GM12878 (cell line): ENCODE data around the gene DDX20. TPM values are rescaled to one million over a fixed set of nuclear protein-coding genes. Genes with fewer than 3 reads are reported as not detected.

Experiments used
- ATAC-seq: fragments of 200-7000 bp; cut with Tn5 transposase; 3 replicates; pipeline ENCODE4 v1.9.1; 2020; ENCODE audit warnings: mild to moderate bottlenecking, moderate library complexity
- BruUV-seq: library from RNA; stranded (reverse); fragments of 400-500 nt; replicated peaks from 2 replicates; lab custom pipeline; 2021; lab: Mats Ljungman, UMichigan
- CTCF ChIA-PET: fragments of 300-600 bp; sonication (Branson Sonifier 250); formaldehyde crosslinking; extraction: SDS; loops from one replicate; lab custom pipeline; 2021; ENCODE audit warnings: inconsistent platforms; lab: Yijun Ruan, JAX
- POLR2A ChIA-PET: fragments of 350-600 bp; formaldehyde crosslinking; extraction: SDS; loops from one replicate; lab custom pipeline; 2021; ENCODE audit warnings: inconsistent platforms; lab: Charles Lee
- RAD21 ChIA-PET: fragments of 300-600 bp; sonication (Branson Sonifier 250); formaldehyde crosslinking; loops from one replicate; lab custom pipeline; 2023; ENCODE audit warnings: antibody characterized with exemption; ENCODE audit not compliant: unreplicated experiment; lab: Charles Lee
- SMC1A ChIA-PET: fragments of 300-600 bp; sonication (Branson Sonifier 250); formaldehyde crosslinking; loops from one replicate; lab custom pipeline; 2023; ENCODE audit not compliant: unreplicated experiment, uncharacterized antibody; lab: Charles Lee
- DNase-seq: peaks from one replicate; pipeline ENCODE4 v3.0.0-alpha.2; 2011; ENCODE audit warnings: low read depth, low spot score
- FAIRE-seq: peaks from 3 replicates; lab custom pipeline; 2011; peaks lifted over from hg19 to GRCh38; lab: Jason Lieb, UNC
- H2AFZ ChIP-seq: 2 replicates; pipeline ENCODE4 v1.6.0; 2011; ENCODE audit warnings: low read depth, low read length, control low read depth; ENCODE audit not compliant: control insufficient read depth
- H3K27ac ChIP-seq: 2 replicates; pipeline ENCODE4 v1.5.1; 2011; ENCODE audit warnings: control low read depth; ENCODE audit not compliant: control insufficient read depth, insufficient read depth
- H3K27me3 ChIP-seq, 2 experiments: replicated peaks in 1 of 2; 2 replicates each; pipeline versions ENCODE4 v1.6.0 to v1.6.1; 2011; ENCODE audit warnings: low read length in 1 of 2; ENCODE audit not compliant: control insufficient read depth in 2 of 2, insufficient read depth in 2 of 2
- H3K36me3 ChIP-seq, 2 experiments: 2 replicates each; pipeline ENCODE4 v1.5.1; 2011; ENCODE audit warnings: low read length in 1 of 2; ENCODE audit not compliant: control insufficient read depth in 2 of 2, insufficient read depth in 2 of 2
- H3K4me1 ChIP-seq: 2 replicates; pipeline ENCODE4 v1.6.1; 2011; ENCODE audit warnings: mild to moderate bottlenecking, low read length, moderate library complexity, mixed read lengths; ENCODE audit not compliant: control insufficient read depth, insufficient read depth
- H3K4me2 ChIP-seq: 2 replicates; pipeline ENCODE4 v1.6.0; 2011; ENCODE audit warnings: control low read depth; ENCODE audit not compliant: control insufficient read depth, insufficient read depth
- H3K4me3 ChIP-seq: fragments of 200-600 bp; sonication (generic); 2 replicates; pipeline ENCODE4 v1.5.1; 2016
- H3K79me2 ChIP-seq: 2 replicates; pipeline ENCODE4 v1.6.0; 2011; ENCODE audit warnings: low read length; ENCODE audit not compliant: control insufficient read depth, insufficient read depth
- H3K9ac ChIP-seq: 2 replicates; pipeline ENCODE4 v1.8.0; 2011; ENCODE audit warnings: low read length, control low read depth, mixed read lengths; ENCODE audit not compliant: control insufficient read depth, insufficient read depth
- H3K9me3 ChIP-seq: replicated peaks from 3 replicates; pipeline ENCODE4 v1.5.1; 2011; ENCODE audit warnings: mild to moderate bottlenecking, low read length; ENCODE audit not compliant: control insufficient read depth, insufficient read depth
- H4K20me1 ChIP-seq: 2 replicates; pipeline ENCODE4 v1.6.0; 2011; ENCODE audit not compliant: control insufficient read depth, insufficient read depth
- CREM ChIP-seq: IDR thresholded peaks from 2 replicates; pipeline ENCODE4 v1.6.1; 2014; ENCODE audit warnings: antibody characterized with exemption, low read depth
- DPF2 ChIP-seq: fragments of 450-650 bp; IDR thresholded peaks from 2 replicates; pipeline ENCODE4 v1.6.1; 2017; ENCODE audit warnings: mild to moderate bottlenecking
- JUNB ChIP-seq: IDR thresholded peaks from 2 replicates; pipeline ENCODE4 v1.6.1; 2016; ENCODE audit warnings: antibody characterized with exemption, mild to moderate bottlenecking
- JUND ChIP-seq: IDR thresholded peaks from 2 replicates; pipeline ENCODE4 v1.6.1; 2012; ENCODE audit warnings: low read depth, mild to moderate bottlenecking, low read length, improper control_type of control experiment, moderate library complexity
- POLR2AphosphoS2 ChIP-seq: IDR thresholded peaks from 2 replicates; pipeline ENCODE4 v1.6.1; 2011; ENCODE audit warnings: low read depth, mild to moderate bottlenecking, low read length, improper control_type of control experiment, moderate library complexity
- SMAD1 ChIP-seq: fragments of 450-650 bp; IDR thresholded peaks from 2 replicates; pipeline ENCODE4 v1.6.1; 2018; ENCODE audit warnings: mild to moderate bottlenecking, low read depth; ENCODE audit not compliant: partially characterized antibody
- SUZ12 ChIP-seq: fragments of 200-600 bp; sonication (generic); IDR thresholded peaks from one replicate; pipeline ENCODE4 v1.6.1; 2018; ENCODE audit warnings: antibody characterized with exemption, mild to moderate bottlenecking; ENCODE audit not compliant: unreplicated experiment
- WGBS: methylation state at CpG from one replicate; pipeline ENCODE4 v1.1.6; 2016; ENCODE audit warnings: low lambda C conversion rate; ENCODE audit not compliant: insufficient replicate concordance, insufficient coverage; ENCODE audit errors: missing lambda C conversion rate; 5-methylcytosine and 5-hydroxymethylcytosine counted together
- in situ Hi-C: fragments of 300-500 bp; cut with MboI; formaldehyde crosslinking; loops from 9 replicates; pipeline ENCODE4 v1.14.3; 2018; ENCODE audit warnings: mixed read lengths
- intact Hi-C: fragments of 100-400 bp; cut with micrococcal nuclease; formaldehyde crosslinking; loops from one replicate; pipeline ENCODE4 v1.14.2; 2022; ENCODE audit not compliant: unreplicated experiment
- polyA plus RNA-seq, 11 experiments: library from polyadenylated mRNA; depleted of rRNA in 4 of 11; unstranded in 6 of 11; stranded (reverse) in 5 of 11; fragments of >200 nt; fragmentation: Nextera tagmentation in 4 of 11; fragmentation: Illumina TruSeq in 1 of 11; extraction: Ambion mirVana in 4 of 11; extraction: Trizol in 1 of 11; gene quantifications; 1 replicate in 1 of 11; 2 replicates in 10 of 11; pipeline versions ENCODE4 v1.2.1 to v1.2.3, GENCODE V29; 2011 to 2016; ENCODE audit warnings: inconsistent platforms in 2 of 11, missing spikeins in 2 of 11, low read depth in 1 of 11
- total RNA-seq, 4 experiments: library from RNA; depleted of rRNA in 3 of 4; stranded (reverse); fragments of >200 nt in 3 of 4; fragmentation: Illumina TruSeq in 1 of 4; extraction: Trizol in 1 of 4; gene quantifications; 2 replicates each; pipeline versions ENCODE4 v1.2.1 to v1.2.3, GENCODE V29; 2013 to 2021
- TF ChIP-seq, protein P1 (sequence below): fragments of 450-650 bp; formaldehyde crosslinking; IDR thresholded peaks from 2 replicates; pipeline ENCODE4 v1.4.0; 2020; ENCODE audit warnings: mild to moderate bottlenecking, moderate library complexity

Gene DDX20
- total and polyA plus RNA-seq, 10 of the 15 experiments (the other 5 are each of a cell fraction or from before 2014, with no cell fraction given), result 7.2 to 30.6 (median 25.1) TPM

DNA sequence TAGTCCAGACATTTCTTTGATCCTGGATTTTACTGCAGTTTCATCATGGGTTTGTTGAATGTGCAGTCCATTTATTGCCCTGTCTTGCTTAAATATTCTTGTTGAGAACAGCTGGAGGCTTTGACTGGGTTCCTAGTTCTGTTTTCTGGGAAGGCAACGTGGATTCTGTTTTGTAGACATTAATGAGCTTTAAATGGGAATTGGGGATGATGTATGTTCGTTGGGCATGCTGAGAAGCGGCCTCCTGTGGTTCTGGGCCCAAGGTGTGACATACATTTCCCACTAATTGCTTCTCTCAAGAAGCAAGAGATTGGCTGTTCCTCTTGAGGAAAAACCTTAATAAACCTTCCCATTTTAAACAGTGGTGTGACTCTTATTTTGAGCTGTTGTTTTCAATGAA is 39.4 kb upstream of the DDX20 start:
- H3K4me3 ChIP-seq, result no peak overlapping the region
- H3K79me2 ChIP-seq, result no peaks in the 10 kb centered on the region
- H2AFZ ChIP-seq, result no peak overlapping the region
- peaks cover 3 to 8% of the 10 kb centered on the region in 2 experiments for H3K36me3 ChIP-seq
- ChIA-PET POLR2A (interaction anchor here (0.9 to 2.5 kb wide), 2 partner anchors 17 to 20 kb away, joined by 3 to 6 read pairs; no protein-coding TSS in a partner anchor), SMC1A (interaction anchor here (0.6 to 8.8 kb wide), 13 partner anchors 9 to 706 kb away, joined by 3 to 90 read pairs (median 4); partner anchors contain the start of gene DDX20), CTCF (interaction anchor here (0.9 to 8.0 kb wide), 11 partner anchors 8 to 234 kb away, joined by 3 to 135 read pairs (median 34); partner anchors contain the start of genes DDX20 and INKA2)
- no peaks in the 10 kb centered on the region for H4K20me1 ChIP-seq
- no peak overlapping the region for H3K27ac ChIP-seq
- no peaks in the 10 kb centered on the region for H3K9me3 ChIP-seq
- intact Hi-C loops, result no loop called here
- no peak overlapping the region for H3K9ac ChIP-seq
- no peaks in the 10 kb centered on the region for H3K4me1 ChIP-seq
- DNase-seq, result no peak
- no peak for TF ChIP-seq JUNB
- no peak for TF ChIP-seq SMAD1
- no peak for TF ChIP-seq CREM
- no peak for TF ChIP-seq SUZ12
- no peak for TF ChIP-seq JUND
- TF ChIP-seq, protein P1, sequence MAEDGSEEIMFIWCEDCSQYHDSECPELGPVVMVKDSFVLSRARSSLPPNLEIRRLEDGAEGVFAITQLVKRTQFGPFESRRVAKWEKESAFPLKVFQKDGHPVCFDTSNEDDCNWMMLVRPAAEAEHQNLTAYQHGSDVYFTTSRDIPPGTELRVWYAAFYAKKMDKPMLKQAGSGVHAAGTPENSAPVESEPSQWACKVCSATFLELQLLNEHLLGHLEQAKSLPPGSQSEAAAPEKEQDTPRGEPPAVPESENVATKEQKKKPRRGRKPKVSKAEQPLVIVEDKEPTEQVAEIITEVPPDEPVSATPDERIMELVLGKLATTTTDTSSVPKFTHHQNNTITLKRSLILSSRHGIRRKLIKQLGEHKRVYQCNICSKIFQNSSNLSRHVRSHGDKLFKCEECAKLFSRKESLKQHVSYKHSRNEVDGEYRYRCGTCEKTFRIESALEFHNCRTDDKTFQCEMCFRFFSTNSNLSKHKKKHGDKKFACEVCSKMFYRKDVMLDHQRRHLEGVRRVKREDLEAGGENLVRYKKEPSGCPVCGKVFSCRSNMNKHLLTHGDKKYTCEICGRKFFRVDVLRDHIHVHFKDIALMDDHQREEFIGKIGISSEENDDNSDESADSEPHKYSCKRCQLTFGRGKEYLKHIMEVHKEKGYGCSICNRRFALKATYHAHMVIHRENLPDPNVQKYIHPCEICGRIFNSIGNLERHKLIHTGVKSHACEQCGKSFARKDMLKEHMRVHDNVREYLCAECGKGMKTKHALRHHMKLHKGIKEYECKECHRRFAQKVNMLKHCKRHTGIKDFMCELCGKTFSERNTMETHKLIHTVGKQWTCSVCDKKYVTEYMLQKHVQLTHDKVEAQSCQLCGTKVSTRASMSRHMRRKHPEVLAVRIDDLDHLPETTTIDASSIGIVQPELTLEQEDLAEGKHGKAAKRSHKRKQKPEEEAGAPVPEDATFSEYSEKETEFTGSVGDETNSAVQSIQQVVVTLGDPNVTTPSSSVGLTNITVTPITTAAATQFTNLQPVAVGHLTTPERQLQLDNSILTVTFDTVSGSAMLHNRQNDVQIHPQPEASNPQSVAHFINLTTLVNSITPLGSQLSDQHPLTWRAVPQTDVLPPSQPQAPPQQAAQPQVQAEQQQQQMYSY (CRISPR knock-in tag), result no peak
- no peak for TF ChIP-seq DPF2
- 0 out of 2 replicates have a peak, but pooled peaks have one; percentile 24 for TF ChIP-seq POLR2AphosphoS2
- TF ChIP-seq, all 136 proteins: peak for 1
- in situ Hi-C loops, result no loop called here
- WGBS, result 93% methylated on average over 3 of the region's 3 CpGs
- no peak for ATAC-seq
- H3K27me3 ChIP-seq, result no peaks in the 10 kb centered on the region
- RAD21 ChIA-PET, result interaction anchor here (0.9 to 4.1 kb wide), 4 partner anchors 12 to 209 kb away, joined by 3 to 31 read pairs (median 18); partner anchors contain the start of gene DDX20
- no TSS peak for BruUV-seq
- FAIRE-seq, result no peak
- H3K4me2 ChIP-seq, result no peak overlapping the region
